DND-41 (cell line): ENCODE measurements around the gene C12orf57.

ENCODE experiments used
- ATAC-seq: fragments of 200-7000 bp; cut with Tn5 transposase; 3 replicates; pipeline ENCODE4 v1.9.1; 2021; ENCODE audit warnings: low read depth; ENCODE audit not compliant: insufficient read depth
- DNase-seq: peaks from one replicate; pipeline ENCODE4 v3.0.0-alpha.2; 2020
- H2AFZ ChIP-seq: 2 replicates; pipeline ENCODE4 v1.6.0; 2012; ENCODE audit warnings: low read depth, low read length
- H3K27ac ChIP-seq: 2 replicates; pipeline ENCODE4 v1.5.1; 2012; ENCODE audit warnings: low read length, inconsistent platforms
- H3K27me3 ChIP-seq: fragments of 200-600 bp; sonication (generic); 2 replicates; pipeline ENCODE4 v1.6.0; 2012; ENCODE audit warnings: low read length, mild to moderate bottlenecking, inconsistent platforms; ENCODE audit not compliant: insufficient read depth, poor library complexity
- H3K36me3 ChIP-seq: 2 replicates; pipeline ENCODE4 v1.5.1; 2012; ENCODE audit warnings: low read length, inconsistent platforms; ENCODE audit not compliant: insufficient read depth
- H3K4me1 ChIP-seq: 2 replicates; pipeline ENCODE4 v1.5.1; 2012; ENCODE audit warnings: mild to moderate bottlenecking, low read length; ENCODE audit not compliant: insufficient read depth
- H3K4me2 ChIP-seq: 2 replicates; pipeline ENCODE4 v1.6.0; 2012; ENCODE audit warnings: mild to moderate bottlenecking, moderate library complexity, low read length, inconsistent platforms; ENCODE audit not compliant: insufficient read depth
- H3K4me3 ChIP-seq, 2 experiments: fragments of 200-600 bp in 1 of 2; shearing (Covaris generic) in 1 of 2; 2 replicates each; pipeline ENCODE4 v1.5.1; 2012 to 2016; ENCODE audit warnings: inconsistent platforms in 2 of 2, low read length in 2 of 2, mild to moderate bottlenecking in 2 of 2, low read depth in 1 of 2, moderate library complexity in 1 of 2
- H3K79me2 ChIP-seq: 2 replicates; pipeline ENCODE4 v1.6.0; 2012; ENCODE audit warnings: low read length, inconsistent platforms; ENCODE audit not compliant: insufficient read depth
- H3K9ac ChIP-seq: 2 replicates; pipeline ENCODE4 v1.6.0; 2012; ENCODE audit warnings: low read depth, mild to moderate bottlenecking, inconsistent platforms, low read length, moderate library complexity
- H3K9me3 ChIP-seq: 2 replicates; pipeline ENCODE4 v1.5.1; 2012; ENCODE audit warnings: low read length, moderate library complexity, mild to moderate bottlenecking, inconsistent platforms; ENCODE audit not compliant: insufficient read depth, severe bottlenecking
- H4K20me1 ChIP-seq: 2 replicates; pipeline ENCODE4 v1.6.0; 2012; ENCODE audit warnings: low read length; ENCODE audit not compliant: insufficient read depth
- EZH2 ChIP-seq: IDR thresholded peaks from 3 replicates; pipeline ENCODE4 v1.6.1; 2012; ENCODE audit warnings: borderline replicate concordance, low read depth, mild to moderate bottlenecking, moderate library complexity, low read length, inconsistent platforms; ENCODE audit not compliant: severe bottlenecking
- TF ChIP-seq, protein P1 (sequence below): IDR thresholded peaks from 2 replicates; pipeline ENCODE4 v1.5.1; 2012; ENCODE audit warnings: borderline replicate concordance, low read length, moderate library complexity, mild to moderate bottlenecking; ENCODE audit not compliant: poor library complexity, severe bottlenecking; ENCODE audit errors: extremely low read depth

Gene C12orf57

DNA sequence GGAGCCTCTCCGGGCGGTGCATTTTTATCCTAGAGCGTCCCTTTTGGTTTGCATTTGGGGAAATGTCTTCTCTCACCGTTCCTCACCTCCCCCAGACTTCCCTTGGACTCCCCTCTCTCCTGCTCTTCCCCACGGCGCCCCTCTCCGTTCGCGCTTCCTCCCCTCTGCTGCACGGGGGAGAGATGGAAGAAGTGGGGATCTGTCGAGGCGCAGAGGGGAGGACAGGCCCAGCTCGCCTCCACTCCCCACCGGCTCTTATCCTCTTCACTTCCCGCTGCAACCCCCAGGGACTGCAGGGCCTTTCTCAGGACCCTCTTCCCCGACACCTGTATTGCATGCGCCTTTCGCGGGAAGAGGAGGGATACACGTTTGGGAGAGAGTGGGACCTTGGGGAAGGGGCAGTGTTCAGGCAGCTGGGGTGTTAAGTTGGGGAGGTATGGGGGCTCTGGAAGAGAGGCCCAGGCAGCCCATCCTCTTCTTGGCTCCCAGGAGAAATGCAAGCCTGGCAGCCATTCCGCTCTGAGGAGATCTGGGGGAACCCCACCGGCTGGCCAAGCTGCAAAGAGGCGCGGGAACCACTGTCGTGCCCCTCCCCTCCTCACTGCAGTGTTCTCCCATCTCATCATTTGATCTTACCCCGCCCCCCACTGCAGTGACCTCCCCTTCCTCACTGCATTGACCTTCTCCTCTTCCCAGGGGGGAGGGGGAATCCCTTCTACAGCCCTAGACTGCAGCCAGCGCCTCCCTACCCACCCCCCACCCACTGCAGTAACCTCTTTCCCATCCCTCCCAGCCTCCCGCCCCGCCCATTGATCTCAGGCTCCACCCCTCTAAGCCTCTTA is 28.7 kb upstream of the C12orf57 start:
- H3K27ac ChIP-seq, result peak overlapping the region; percentile 83
- peak overlapping the region; percentile 71 to 72 for H3K4me3 ChIP-seq
- ATAC-seq (peak; percentile 25), DNase-seq (peak; percentile 53)
- H3K27me3 ChIP-seq, result no peaks in the 10 kb centered on the region
- peak overlapping the region; percentile 83 for H2AFZ ChIP-seq
- H3K9ac ChIP-seq, result peak overlapping the region; percentile 91
- no peaks in the 10 kb centered on the region for H3K9me3 ChIP-seq
- peaks cover 10% of the 10 kb centered on the region for H4K20me1 ChIP-seq
- peak overlapping the region; percentile 91 for H3K4me2 ChIP-seq
- TF ChIP-seq, protein P1, sequence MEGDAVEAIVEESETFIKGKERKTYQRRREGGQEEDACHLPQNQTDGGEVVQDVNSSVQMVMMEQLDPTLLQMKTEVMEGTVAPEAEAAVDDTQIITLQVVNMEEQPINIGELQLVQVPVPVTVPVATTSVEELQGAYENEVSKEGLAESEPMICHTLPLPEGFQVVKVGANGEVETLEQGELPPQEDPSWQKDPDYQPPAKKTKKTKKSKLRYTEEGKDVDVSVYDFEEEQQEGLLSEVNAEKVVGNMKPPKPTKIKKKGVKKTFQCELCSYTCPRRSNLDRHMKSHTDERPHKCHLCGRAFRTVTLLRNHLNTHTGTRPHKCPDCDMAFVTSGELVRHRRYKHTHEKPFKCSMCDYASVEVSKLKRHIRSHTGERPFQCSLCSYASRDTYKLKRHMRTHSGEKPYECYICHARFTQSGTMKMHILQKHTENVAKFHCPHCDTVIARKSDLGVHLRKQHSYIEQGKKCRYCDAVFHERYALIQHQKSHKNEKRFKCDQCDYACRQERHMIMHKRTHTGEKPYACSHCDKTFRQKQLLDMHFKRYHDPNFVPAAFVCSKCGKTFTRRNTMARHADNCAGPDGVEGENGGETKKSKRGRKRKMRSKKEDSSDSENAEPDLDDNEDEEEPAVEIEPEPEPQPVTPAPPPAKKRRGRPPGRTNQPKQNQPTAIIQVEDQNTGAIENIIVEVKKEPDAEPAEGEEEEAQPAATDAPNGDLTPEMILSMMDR, result no peak
- TF ChIP-seq EZH2, result no peak
- peaks cover 33% of the 10 kb centered on the region for H3K79me2 ChIP-seq
- H3K4me1 ChIP-seq, result peaks cover 38% of the 10 kb centered on the region
- peaks cover 40% of the 10 kb centered on the region for H3K36me3 ChIP-seq

DNA sequence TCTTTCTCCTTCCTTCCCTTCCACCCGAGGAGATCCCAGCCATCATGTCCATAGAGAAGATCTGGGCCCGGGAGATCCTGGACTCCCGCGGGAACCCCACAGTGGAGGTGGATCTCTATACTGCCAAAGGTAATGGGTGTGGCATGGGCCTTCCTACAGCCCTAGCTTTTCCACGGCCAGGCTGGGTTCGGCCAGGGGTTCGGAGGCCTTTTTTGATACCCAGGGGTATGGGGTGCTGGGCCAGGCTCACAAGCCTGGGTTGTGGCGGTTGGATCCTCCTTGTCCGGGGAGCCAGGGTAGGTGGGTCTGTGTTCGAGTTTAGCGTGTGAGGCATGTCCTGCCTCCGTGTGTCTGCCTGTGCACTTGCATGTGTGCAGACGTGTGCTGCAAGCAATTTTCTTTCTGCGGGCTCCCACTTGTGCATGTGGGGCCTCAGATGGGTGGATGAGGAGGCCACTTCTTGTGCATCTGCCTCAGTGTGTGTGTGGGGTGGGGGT is 28.0 kb upstream of the C12orf57 start:
- Histone ChIP-seq H3K9ac (peak overlapping the region; percentile 91; the same call in 1 of the 2 replicates), H3K27me3 (no peaks in the 10 kb centered on the region), H3K27ac (no peak overlapping the region; the same call in 1 of the 2 replicates), H3K36me3 (peaks cover 43% of the 10 kb centered on the region), H3K9me3 (no peaks in the 10 kb centered on the region), H3K79me2 (peaks cover 33% of the 10 kb centered on the region), H3K4me2 (peak overlapping the region; percentile 91), H3K4me1 (peaks cover 38% of the 10 kb centered on the region), H3K4me3 (peak overlapping the region in 1 of 2 experiments; percentile 72; a peak in 2 of 4 replicates), H4K20me1 (peaks cover 10% of the 10 kb centered on the region), H2AFZ (no peak overlapping the region)
- TF ChIP-seq, protein P1, result no peak
- no peak for TF ChIP-seq EZH2
- DNase-seq (no peak), ATAC-seq (no peak)

DNA sequence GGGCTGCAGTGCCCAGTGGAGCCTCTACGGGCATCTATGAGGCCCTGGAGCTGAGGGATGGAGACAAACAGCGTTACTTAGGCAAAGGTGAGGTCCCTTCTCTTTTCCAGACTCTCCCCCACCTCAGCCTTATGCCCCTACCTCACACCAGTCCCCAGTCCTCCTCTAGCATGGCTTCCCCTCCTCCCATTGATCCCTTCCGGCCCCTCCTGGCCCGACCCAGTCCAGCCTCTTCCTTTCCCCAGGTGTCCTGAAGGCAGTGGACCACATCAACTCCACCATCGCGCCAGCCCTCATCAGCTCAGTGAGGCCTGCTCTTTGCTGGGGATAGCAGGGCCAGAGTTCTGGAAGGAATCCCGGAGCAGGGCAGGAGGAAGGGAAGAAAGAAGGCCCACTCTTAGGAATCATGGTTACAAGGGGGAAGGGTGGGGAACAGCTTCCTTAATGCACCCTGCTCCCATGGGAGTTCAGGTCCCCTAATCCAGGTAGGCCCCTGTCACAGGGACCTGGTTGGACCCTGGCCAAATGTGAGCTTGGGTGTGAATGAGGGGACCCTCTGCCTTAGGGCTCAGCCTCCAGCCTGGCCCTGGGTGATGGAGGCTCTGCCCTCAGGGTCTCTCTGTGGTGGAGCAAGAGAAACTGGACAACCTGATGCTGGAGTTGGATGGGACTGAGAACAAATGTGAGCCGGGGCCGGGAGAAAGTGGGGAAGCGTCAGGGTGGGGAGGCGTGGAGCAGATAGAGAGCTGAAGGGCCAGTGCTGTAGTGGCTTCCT is 27.2 kb upstream of the C12orf57 start:
- Histone ChIP-seq H3K27me3 (no peaks in the 10 kb centered on the region), H3K4me2 (peak overlapping the region; percentile 91), H3K27ac (no peak overlapping the region), H3K79me2 (peaks cover 33% of the 10 kb centered on the region), H3K9ac (no peak overlapping the region), H3K9me3 (no peaks in the 10 kb centered on the region), H2AFZ (no peak overlapping the region), H3K4me1 (peaks cover 38% of the 10 kb centered on the region), H3K4me3 (0 out of 4 replicates have a peak overlapping the region, but pooled peaks of 1 of the 2 experiments have one; percentile 7), H3K36me3 (peaks cover 51% of the 10 kb centered on the region), H4K20me1 (peaks cover 10% of the 10 kb centered on the region)
- ATAC-seq (no peak), DNase-seq (no peak)
- TF ChIP-seq, protein P1, result no peak
- TF ChIP-seq EZH2, result no peak
